ENCODE results near the gene KRT26.

DNA sequence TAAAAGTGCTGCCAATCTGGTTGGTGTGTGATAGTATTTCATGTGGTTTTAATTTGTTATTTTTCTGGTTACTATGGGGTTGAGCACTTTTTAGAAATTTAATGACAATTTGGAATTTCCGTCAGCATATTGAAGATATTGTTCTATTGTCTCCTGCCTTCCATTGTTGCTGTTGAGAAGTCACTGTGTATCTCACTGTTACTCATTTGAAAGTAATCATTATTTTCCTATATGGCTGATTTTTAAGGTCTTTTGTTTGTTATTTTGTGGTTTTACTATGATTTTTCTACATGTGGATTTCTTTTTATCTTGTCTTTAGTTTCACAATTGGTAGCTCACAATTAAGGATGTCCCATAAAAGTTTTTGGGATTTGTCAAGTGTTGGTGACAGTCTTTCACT lies 8.2 kb downstream of the KRT26 start:
- TF ChIP-seq EP300 (IDR thresholded peaks at IDR 0.05) = no peak
- TF ChIP-seq, protein P1, sequence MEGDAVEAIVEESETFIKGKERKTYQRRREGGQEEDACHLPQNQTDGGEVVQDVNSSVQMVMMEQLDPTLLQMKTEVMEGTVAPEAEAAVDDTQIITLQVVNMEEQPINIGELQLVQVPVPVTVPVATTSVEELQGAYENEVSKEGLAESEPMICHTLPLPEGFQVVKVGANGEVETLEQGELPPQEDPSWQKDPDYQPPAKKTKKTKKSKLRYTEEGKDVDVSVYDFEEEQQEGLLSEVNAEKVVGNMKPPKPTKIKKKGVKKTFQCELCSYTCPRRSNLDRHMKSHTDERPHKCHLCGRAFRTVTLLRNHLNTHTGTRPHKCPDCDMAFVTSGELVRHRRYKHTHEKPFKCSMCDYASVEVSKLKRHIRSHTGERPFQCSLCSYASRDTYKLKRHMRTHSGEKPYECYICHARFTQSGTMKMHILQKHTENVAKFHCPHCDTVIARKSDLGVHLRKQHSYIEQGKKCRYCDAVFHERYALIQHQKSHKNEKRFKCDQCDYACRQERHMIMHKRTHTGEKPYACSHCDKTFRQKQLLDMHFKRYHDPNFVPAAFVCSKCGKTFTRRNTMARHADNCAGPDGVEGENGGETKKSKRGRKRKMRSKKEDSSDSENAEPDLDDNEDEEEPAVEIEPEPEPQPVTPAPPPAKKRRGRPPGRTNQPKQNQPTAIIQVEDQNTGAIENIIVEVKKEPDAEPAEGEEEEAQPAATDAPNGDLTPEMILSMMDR (IDR thresholded peaks at IDR 0.05) = no peak
- no peak for TF ChIP-seq POLR2A (IDR thresholded peaks at IDR 0.05)
